GM10266 (cell line): ENCODE data around the gene SYTL2.
"Not testable (repeated sequence)": the region's sequence is repeated elsewhere in the genome, so short reads cannot be mapped to it uniquely, and the experiment has no call there.

ENCODE experiments used
- DNase-seq: peaks from one replicate; pipeline ENCODE4 v3.0.0; 2012; ENCODE audit errors: extremely low spot score
- CTCF ChIP-seq: IDR thresholded peaks from 2 replicates; pipeline ENCODE4 v1.5.1; 2012; ENCODE audit warnings: mild to moderate bottlenecking, low read depth; ENCODE audit not compliant: control insufficient read depth, insufficient read depth; ENCODE audit errors: missing control alignments

The SYTL2 gene

GRCh38 chr11:85658180-85658579, 152.8 kb downstream of the SYTL2 start:
- no peak for TF ChIP-seq CTCF
- no peak for DNase-seq

GRCh38 chr11:85656777-85657176, 154.2 kb downstream of the SYTL2 start:
- no peak for DNase-seq
- no peak for TF ChIP-seq CTCF

GRCh38 chr11:85654343-85654742, 156.6 kb downstream of the SYTL2 start:
- DNase-seq, result not testable (repeated sequence)

- no peak for TF ChIP-seq CTCF
- no peak for DNase-seq
These were observed 158.0 kb downstream of the SYTL2 start for GRCh38 chr11:85652786-85653447.

GRCh38 chr11:85651118-85651517, 159.8 kb downstream of the SYTL2 start:
- DNase-seq, result no peak
- no peak for TF ChIP-seq CTCF

- DNase-seq, result peak; percentile 83
- TF ChIP-seq CTCF, result no peak
These were observed 163.2 kb downstream of the SYTL2 start, which contains the start of gene TMEM126A for GRCh38 chr11:85647604-85648299. Gene TMEM126A (plus strand): TSS chr11:85647967. CDS start chr11:85650256, 2,289 bp downstream.

GRCh38 chr11:85647078-85647477, 163.9 kb downstream of the SYTL2 start:
- no peak for TF ChIP-seq CTCF
- no peak for DNase-seq
